Measurements from ENCODE around the gene ALX3. TPM values are rescaled to one million over a fixed set of nuclear protein-coding genes. Genes with fewer than 3 reads are reported as not detected.

ALX3 gene
- polyA plus RNA-seq, 1 donor (not counting 4 experiments of a cell fraction or from before 2014, with no cell fraction given), result not detected

- Histone ChIP-seq H3K9me3 (ENCODE audit: control insufficient read depth, low read depth, low read length) (no peaks in the 10 kb centered on the region), H3K36me3 (ENCODE audit: control insufficient read depth in 2 of 2, extremely low read depth in 1 of 2, insufficient read depth in 2 of 2, low read length in 2 of 2) (peaks cover 34 to 60% of the 10 kb centered on the region in 2 experiments), H3K79me2 (ENCODE audit: control insufficient read depth, insufficient read depth, low read length) (no peaks in the 10 kb centered on the region), H3K4me2 (ENCODE audit: control insufficient read depth, extremely low read depth, insufficient read depth, low read depth, low read length) (peak overlapping the region; percentile 59), H3K9me1 (ENCODE audit: control insufficient read depth, extremely low read depth, insufficient read depth, low read length) (peaks cover 8% of the 10 kb centered on the region), H3K27ac (ENCODE audit: control insufficient read depth, insufficient read depth, low read length) (peak overlapping the region; percentile 6), H3K27me3 (ENCODE audit: control insufficient read depth, extremely low read depth, insufficient read depth, low read length) (no peaks in the 10 kb centered on the region), H4K20me1 (ENCODE audit: control insufficient read depth, extremely low read depth, insufficient read depth, low read length) (no peaks in the 10 kb centered on the region), H2AFZ (ENCODE audit: control insufficient read depth, low read length) (no peak overlapping the region), H3K4me1 (ENCODE audit: control insufficient read depth, extremely low read depth, insufficient read depth, low read length) (peaks cover 30% of the 10 kb centered on the region), H3K4me3 (ENCODE audit: control insufficient read depth in 2 of 3, extremely low read depth in 1 of 3, insufficient read depth in 2 of 3, low read depth in 1 of 3, low read length in 3 of 3) (no peak overlapping the region), H3K9ac (ENCODE audit: control insufficient read depth, extremely low read depth, insufficient read depth, low read length) (no peak overlapping the region)
- no peak for TF ChIP-seq EZH2 (IDR thresholded peaks at IDR 0.05; ENCODE audit: low read length)
- TF ChIP-seq, protein P1, sequence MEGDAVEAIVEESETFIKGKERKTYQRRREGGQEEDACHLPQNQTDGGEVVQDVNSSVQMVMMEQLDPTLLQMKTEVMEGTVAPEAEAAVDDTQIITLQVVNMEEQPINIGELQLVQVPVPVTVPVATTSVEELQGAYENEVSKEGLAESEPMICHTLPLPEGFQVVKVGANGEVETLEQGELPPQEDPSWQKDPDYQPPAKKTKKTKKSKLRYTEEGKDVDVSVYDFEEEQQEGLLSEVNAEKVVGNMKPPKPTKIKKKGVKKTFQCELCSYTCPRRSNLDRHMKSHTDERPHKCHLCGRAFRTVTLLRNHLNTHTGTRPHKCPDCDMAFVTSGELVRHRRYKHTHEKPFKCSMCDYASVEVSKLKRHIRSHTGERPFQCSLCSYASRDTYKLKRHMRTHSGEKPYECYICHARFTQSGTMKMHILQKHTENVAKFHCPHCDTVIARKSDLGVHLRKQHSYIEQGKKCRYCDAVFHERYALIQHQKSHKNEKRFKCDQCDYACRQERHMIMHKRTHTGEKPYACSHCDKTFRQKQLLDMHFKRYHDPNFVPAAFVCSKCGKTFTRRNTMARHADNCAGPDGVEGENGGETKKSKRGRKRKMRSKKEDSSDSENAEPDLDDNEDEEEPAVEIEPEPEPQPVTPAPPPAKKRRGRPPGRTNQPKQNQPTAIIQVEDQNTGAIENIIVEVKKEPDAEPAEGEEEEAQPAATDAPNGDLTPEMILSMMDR (optimal IDR thresholded peaks at IDR 0.05 in 1 of 3, IDR thresholded peaks at IDR 0.05 in 1 of 3, conservative IDR thresholded peaks at IDR 0.05 in 1 of 3; ENCODE audit: extremely low read depth in 1 of 3, insufficient read depth in 2 of 3, low read length in 3 of 3), result no peak
- DNase-seq (ENCODE audit: low read depth, low spot score) (no peak), FAIRE-seq (no peak)
- dilution Hi-C loops (cut with MboI; ENCODE audit: extremely low pct_ligation_motif_present, low sequenced_read_pairs), result no loop called here
Measured at GRCh38 chr1:110055493-110056284, 14.8 kb downstream of the ALX3 start.

DNA sequence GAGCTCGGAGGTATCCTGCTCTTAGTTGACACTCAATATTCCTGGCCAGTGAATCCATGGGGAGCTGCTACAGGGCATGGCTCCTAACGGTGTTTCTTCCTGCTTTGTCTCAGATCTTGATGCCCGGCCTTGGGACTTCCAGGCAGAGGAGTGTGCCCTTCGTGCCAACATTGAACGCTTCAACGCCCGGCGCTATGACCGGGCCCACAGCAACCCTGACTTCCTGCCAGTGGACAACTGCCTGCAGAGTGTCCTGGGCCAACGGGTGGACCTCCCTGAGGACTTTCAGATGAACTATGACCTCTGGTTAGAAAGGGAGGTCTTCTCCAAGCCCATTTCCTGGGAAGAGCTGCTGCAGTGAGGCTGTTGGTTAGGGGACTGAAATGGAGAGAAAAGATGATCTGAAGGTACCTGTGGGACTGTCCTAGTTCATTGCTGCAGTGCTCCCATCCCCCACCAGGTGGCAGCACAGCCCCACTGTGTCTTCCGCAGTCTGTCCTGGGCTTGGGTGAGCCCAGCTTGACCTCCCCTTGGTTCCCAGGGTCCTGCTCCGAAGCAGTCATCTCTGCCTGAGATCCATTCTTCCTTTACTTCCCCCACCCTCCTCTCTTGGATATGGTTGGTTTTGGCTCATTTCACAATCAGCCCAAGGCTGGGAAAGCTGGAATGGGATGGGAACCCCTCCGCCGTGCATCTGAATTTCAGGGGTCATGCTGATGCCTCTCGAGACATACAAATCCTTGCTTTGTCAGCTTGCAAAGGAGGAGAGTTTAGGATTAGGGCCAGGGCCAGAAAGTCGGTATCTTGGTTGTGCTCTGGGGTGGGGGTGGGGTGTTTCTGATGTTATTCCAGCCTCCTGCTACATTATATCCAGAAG is 16.7 kb downstream of the ALX3 start:
- Histone ChIP-seq H3K9ac (ENCODE audit: control insufficient read depth, extremely low read depth, insufficient read depth, low read length) (no peak overlapping the region), H3K9me1 (ENCODE audit: control insufficient read depth, extremely low read depth, insufficient read depth, low read length) (peaks cover 8% of the 10 kb centered on the region), H3K9me3 (ENCODE audit: control insufficient read depth, low read depth, low read length) (no peaks in the 10 kb centered on the region), H3K79me2 (ENCODE audit: control insufficient read depth, insufficient read depth, low read length) (no peaks in the 10 kb centered on the region), H3K4me3 (ENCODE audit: control insufficient read depth in 2 of 3, extremely low read depth in 1 of 3, insufficient read depth in 2 of 3, low read depth in 1 of 3, low read length in 3 of 3) (no peak overlapping the region), H3K4me1 (ENCODE audit: control insufficient read depth, extremely low read depth, insufficient read depth, low read length) (peaks cover 30% of the 10 kb centered on the region), H3K27ac (ENCODE audit: control insufficient read depth, insufficient read depth, low read length) (no peak overlapping the region), H3K36me3 (ENCODE audit: control insufficient read depth in 2 of 2, extremely low read depth in 1 of 2, insufficient read depth in 2 of 2, low read length in 2 of 2) (peaks cover 45 to 69% of the 10 kb centered on the region in 2 experiments), H3K4me2 (ENCODE audit: control insufficient read depth, extremely low read depth, insufficient read depth, low read depth, low read length) (no peak overlapping the region), H4K20me1 (ENCODE audit: control insufficient read depth, extremely low read depth, insufficient read depth, low read length) (no peaks in the 10 kb centered on the region), H2AFZ (ENCODE audit: control insufficient read depth, low read length) (no peak overlapping the region), H3K27me3 (ENCODE audit: control insufficient read depth, extremely low read depth, insufficient read depth, low read length) (no peaks in the 10 kb centered on the region)
- TF ChIP-seq, protein P1 (optimal IDR thresholded peaks at IDR 0.05 in 1 of 3, IDR thresholded peaks at IDR 0.05 in 1 of 3, conservative IDR thresholded peaks at IDR 0.05 in 1 of 3; ENCODE audit: extremely low read depth in 1 of 3, insufficient read depth in 2 of 3, low read length in 3 of 3), result peak; percentile 96 to 99 (median 99)
- TF ChIP-seq EZH2 (IDR thresholded peaks at IDR 0.05; ENCODE audit: low read length), result no peak
- dilution Hi-C loops (cut with MboI; ENCODE audit: extremely low pct_ligation_motif_present, low sequenced_read_pairs), result no loop called here
- FAIRE-seq, result peak; percentile 34
- DNase-seq (ENCODE audit: low read depth, low spot score), result no peak

All from keratinocyte (primary cell).